Keratinocyte (primary cell): ENCODE measurements around the gene LRIG1.

Source experiments
- EZH2 ChIP-seq: IDR thresholded peaks from one replicate; pipeline ENCODE4 v1.6.1; 2012; ENCODE audit warnings: inconsistent platforms, mild to moderate bottlenecking, low read length, moderate library complexity
- TF ChIP-seq, protein P1 (sequence below), 3 experiments: IDR thresholded peaks in 1 of 3; conservative IDR thresholded peaks in 1 of 3; optimal IDR thresholded peaks in 1 of 3; 2 replicates in 2 of 3; 3 replicates in 1 of 3; pipeline versions ENCODE3 to v1.5.1; 2011; ENCODE audit warnings: low read length in 3 of 3, mild to moderate bottlenecking in 3 of 3, moderate library complexity in 2 of 3, control low read depth in 1 of 3, inconsistent platforms in 1 of 3; ENCODE audit not compliant: insufficient read depth in 2 of 3; ENCODE audit errors: extremely low read depth in 1 of 3

- TF ChIP-seq, protein P1, sequence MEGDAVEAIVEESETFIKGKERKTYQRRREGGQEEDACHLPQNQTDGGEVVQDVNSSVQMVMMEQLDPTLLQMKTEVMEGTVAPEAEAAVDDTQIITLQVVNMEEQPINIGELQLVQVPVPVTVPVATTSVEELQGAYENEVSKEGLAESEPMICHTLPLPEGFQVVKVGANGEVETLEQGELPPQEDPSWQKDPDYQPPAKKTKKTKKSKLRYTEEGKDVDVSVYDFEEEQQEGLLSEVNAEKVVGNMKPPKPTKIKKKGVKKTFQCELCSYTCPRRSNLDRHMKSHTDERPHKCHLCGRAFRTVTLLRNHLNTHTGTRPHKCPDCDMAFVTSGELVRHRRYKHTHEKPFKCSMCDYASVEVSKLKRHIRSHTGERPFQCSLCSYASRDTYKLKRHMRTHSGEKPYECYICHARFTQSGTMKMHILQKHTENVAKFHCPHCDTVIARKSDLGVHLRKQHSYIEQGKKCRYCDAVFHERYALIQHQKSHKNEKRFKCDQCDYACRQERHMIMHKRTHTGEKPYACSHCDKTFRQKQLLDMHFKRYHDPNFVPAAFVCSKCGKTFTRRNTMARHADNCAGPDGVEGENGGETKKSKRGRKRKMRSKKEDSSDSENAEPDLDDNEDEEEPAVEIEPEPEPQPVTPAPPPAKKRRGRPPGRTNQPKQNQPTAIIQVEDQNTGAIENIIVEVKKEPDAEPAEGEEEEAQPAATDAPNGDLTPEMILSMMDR (optimal IDR thresholded peaks at IDR 0.05 in 1 of 3, IDR thresholded peaks at IDR 0.05 in 1 of 3, conservative IDR thresholded peaks at IDR 0.05 in 1 of 3; ENCODE audit: extremely low read depth in 1 of 3, insufficient read depth in 2 of 3, low read length in 3 of 3), result peak in 1 of 3 experiments; percentile 52
- no peak for TF ChIP-seq EZH2
These were observed 128.0 kb downstream of the LRIG1 start for GRCh38 chr3:66372681-66373350.
